GM18498 (cell line): ENCODE data around the gene SH3BP2.

ENCODE experiments used
- ATAC-seq: cut with Tn5 transposase; IDR thresholded peaks from one replicate; pipeline ENCODE4 v1.9.1; 2021; ENCODE audit warnings: mild to moderate bottlenecking, moderate library complexity; ENCODE audit not compliant: unreplicated experiment

The SH3BP2 gene

GRCh38 chr4:2800691-2801596, 8.1 kb downstream of the SH3BP2 start:
- peak; percentile 30 for ATAC-seq

DNA sequence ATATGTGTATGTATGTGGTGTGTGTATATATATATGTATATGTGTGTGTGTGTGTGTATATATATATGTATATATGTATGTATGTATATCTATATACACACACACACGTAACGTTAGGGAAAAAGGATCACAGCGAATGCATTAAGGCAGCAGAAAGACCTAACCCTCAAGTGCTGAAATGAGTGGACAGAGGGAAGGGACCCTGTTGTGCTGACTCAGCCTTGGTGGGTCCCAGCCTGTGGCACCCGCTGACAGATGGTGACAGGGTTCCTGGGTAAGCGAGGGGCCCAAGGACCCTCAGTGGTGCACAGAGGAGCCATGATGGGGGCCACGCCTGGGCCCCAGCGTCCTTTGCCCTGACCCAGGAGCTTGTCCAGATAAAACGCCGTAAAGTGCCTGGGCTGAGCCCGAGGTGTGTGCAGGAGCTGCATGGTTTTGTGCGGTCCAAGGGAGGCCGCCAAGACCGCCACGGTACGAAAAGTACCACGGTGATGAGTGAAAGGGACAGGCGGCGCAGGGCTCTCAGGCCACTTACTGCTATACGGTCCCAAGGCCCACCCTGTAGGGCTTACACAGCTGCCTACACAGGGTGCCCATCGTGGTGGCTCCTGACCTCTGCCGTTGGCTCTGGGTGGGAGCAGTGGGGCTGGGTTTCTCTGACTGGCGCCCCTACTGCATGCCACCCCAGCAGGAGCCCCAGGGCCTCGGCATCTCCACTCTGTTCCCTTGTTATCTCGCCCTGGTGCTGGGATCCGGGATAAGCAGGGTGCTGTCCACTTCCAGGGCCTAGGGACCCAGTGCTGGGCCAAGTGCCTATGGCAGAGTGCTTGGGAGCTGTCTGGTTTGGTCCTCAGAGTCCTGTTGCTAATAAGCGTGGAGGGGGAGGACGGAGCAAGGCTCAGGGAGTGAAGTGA, 10.0 kb downstream of the SH3BP2 start:
- no peak for ATAC-seq

DNA sequence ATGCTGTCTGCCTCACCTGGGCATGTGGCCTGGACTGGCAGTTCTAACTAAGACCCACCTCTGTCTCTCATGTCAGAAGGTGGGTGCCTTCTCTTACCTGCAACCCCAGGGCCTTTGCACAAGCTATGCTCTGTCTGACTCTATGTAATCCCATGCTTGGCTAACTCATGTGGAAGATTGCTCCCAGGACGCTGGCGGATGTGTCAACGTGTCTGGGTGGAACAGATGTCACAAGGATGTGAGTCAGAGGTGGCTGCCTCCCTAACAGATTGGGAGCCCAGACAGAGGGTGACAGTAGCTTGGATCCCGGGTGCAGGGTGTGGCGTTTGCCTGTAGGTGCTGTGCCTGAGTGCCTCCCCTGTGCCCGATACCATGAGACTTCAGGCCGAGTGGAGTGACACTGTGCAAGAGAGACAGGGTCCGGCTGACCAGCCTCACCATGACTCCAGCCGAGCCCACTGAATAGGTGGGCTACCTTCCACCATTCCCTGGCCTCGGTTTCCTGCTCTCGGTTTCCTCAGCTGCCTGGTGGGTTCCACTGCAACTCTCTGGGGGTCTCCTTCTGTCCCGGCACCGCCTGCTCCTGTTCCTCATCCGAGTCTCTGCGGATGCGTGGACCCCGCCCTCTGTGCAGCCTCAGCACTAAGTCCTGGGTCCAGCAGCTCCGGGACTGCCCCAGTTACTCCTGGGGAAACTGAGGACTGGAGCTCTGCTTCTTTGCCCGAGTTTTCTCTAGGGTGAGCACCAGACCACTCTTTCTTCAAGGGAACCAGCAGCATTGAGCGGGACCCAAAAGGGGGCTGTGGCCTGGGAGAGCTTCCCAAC, 11.0 kb downstream of the SH3BP2 start:
- no peak for ATAC-seq

DNA sequence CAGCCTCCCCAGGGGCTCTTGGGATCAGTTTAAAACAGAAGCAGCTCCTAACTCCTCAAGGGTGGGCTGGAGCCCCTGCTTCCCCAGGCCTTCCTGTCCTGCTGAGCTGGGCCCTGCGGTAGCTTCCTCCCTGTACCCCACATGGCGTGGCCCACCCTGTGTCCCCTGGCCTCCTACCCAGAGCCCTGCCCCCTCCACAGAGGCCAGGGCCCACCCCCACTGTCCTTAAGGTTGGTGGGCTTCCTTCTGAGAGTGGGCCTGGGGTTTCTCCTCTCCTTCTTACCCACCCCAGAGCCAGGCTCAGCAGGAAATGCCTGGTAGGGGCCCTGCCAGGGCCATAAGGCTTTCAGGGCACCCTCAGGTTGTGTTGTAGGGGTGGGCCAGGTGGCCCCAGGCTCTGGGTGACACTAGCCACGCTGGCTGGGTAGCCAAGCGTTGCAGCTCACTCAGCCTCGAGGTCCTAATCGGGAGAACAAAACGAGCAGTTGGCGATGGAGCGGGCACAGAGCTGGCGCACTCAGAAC, 11.6 kb downstream of the SH3BP2 start:
- ATAC-seq, result no peak

- no peak for ATAC-seq
Measured at GRCh38 chr4:2804973-2805501, 12.2 kb downstream of the SH3BP2 start.

DNA sequence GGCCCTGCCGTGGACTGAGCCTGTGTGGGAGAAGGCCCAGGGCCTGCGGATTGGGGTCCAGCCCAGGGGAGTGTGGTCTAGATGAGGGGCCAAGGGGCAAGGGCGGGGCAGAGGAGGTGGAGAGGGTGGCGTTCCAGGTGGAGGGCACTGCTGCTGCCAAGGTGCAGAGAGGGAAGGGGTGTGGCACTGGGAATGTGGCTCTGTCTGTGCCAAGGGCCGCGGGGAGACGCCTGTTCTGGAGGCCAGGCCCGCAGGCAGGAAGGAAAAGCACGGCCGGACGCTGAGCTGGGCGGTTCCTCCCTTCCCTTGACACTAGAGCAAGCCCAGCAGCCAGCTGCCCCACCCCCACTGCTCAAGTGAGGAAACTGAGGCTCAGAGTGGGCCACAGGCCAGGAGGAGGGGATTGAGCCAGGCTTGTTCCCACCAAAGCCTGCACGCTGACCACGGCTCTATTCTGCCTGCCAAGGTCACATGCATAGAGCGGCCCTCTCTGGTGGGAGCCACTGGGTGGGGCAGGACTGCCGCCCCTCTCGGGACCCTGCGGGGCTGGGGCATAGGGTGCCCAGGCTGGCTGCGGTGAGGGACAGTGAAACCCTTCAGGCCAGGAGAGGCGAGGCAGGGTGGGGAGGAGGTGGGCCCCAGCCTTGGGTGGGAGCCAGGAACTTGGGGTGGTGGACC, 13.0 kb downstream of the SH3BP2 start:
- no peak for ATAC-seq

DNA sequence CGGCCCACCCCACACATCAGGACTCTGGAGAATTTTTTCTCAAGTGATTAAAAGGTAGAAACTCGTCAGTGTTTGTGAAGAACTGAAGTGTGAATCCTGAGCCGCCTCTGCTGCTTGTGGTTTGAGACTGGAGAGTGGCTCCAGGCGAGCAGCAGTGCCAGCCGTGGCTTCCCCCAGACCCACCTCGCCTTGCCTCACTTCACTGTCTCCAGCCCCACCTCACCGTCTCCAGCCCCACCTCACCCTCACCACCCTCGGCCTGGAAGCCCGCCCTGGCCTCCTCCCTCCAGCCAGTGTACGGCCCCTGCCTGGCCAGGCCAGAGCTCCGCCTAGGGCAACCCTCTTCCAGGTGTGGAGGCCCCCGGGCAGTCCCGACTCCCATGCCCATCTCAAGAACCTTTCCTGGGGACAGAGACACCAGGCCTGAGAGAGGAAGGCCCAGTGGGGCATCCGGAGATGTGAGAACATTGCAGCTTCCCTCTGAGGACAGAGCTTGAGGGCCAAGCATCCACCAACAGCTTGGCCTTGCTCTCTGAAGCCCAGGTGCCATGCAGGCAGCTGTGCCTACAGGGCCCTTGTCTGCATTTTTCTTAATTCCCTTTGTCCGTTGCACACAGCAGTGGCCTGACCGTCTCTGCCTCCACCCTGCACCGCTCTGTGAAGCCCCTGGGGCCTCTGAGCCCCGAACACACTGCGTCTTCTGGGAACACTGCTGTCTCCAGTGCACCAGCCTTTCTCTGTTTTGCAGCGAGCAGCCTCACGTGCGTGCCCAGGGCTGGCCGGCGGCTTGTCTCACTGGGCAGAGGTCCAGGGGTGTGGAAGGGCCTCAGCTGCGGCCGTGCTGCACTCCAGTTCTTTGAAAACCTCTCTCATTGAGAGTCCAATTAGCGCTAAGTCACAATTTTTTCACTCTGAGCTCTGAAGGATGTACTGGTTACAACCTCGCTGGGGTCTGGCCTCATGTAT, 13.8 kb downstream of the SH3BP2 start:
- no peak for ATAC-seq

- ATAC-seq, result no peak
Measured at GRCh38 chr4:2807571-2807970, 14.7 kb downstream of the SH3BP2 start.

DNA sequence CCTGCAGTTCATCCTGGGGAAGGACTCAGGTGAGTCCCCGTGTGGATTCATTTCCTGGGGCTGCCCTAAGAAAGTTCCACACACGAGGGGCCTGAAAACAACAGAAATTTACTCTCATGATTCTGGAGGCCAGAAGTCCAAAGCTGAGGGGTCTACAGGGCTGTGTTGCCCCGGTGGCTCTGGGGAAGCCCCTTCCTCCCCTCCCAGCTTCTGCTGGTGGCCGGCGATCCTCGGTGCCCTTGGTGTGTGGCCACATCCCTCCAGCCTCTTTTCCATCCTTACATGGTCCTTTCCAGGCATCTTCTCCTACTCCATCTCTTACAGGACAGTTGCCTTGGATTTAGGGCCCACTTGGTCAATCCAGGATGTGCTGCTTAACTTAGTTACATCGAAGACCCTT, 15.1 kb downstream of the SH3BP2 start:
- ATAC-seq, result no peak

DNA sequence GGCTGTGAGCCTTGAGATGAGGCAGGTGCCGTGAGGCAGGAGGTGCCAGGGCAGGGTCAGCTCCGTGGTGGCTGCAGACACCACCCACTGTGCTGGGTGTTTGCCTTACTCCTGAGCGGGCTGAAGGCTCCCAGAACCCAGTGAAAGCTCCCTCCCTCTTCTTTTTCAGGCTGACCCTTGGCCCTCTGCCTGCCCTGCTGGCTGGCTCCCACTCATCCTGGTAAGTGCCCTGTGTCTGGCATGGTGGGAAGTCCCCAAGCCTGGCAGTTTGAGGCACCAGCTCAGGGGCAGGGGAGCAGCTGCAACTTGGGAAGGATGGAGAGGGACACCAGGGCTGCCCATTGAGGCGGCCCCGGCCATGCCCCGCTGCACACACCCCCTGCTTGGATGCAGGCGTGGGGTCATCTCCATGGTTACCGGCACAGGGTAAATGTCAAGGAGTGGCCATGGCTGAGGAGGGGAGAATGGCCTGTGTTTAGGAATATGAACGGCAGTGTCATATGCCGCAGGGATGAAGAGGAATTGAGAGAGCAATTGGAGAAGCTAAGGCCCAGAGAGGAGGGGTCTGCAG, 16.8 kb downstream of the SH3BP2 start:
- no peak for ATAC-seq

GRCh38 chr4:2810388-2810787, 17.5 kb downstream of the SH3BP2 start:
- ATAC-seq, result no peak

DNA sequence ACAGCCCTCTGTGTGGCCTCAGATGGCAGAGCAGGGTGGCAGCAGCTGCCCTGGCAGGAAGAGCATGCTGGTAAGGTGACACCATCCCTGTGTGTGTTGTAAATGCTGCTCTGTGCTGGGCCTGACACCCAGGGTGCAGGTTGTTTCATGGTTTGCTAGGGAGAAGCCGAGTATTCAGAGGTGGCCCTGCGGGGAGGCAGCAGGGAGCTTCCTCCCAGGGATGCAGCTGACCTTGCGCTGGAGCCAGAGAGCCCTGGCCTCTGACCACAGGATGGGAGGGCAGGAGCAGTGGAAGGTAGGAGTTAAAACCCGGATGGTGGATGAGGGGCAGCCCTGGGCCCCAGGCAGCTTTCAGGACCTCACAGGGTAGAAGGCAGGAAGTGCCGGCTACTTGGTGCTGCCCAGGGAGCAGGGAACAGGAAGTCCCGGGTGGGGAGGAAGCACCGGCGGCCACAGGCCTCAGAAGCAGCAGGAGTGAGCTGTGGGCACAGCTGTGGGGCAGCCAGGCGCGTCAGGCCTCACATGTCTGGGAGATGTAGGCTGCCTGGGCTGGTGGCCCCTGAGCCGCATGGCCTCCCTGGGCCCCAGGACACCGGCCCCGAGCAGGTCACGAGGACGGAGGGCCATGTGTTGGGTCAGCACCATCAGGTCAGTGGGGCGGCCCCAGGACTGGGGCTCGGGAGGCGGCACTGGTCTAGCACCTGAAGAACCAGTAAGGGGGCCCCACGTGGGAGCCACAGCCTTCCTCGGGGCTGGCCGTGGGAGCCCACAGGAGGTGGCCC, 19.1 kb downstream of the SH3BP2 start:
- peak; percentile 60 for ATAC-seq

DNA sequence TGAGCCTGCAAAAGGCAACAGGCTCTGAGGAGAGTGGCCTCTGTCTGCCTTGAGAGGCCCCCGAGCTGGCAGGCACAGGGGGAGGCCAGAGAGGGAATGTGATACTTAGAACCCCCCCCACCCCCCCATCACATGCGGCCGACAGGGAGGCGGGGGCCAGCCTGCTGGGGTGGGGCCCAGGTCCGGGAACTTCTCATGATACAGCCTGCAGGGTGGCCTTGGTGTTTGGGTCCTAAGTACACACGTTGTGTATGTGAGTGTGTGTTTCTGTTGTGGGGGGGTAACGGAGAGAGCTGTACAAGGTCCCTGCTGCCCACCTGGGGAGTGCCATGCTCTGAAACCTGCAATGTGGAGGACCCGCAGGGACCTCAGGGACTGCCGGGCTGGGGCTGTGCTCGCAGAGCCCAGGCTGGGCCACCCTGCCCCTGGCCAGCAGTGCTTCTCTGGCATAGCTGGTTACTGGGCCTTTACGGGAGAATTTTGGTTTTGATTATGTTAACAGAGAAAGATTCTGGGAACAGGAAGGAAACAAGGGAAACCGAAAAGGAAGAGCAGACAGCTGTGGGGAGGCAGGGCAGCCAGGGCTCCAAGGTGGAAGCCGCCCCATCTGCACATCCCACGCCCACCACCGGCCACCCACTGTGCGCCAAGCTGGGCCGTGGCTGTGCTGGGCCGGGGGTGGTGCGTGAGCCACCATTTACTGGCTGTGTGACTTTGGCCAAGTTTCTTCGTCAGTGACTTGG, 19.9 kb downstream of the SH3BP2 start:
- ATAC-seq, result no peak

GRCh38 chr4:2813446-2814405, 20.8 kb downstream of the SH3BP2 start:
- ATAC-seq, result no peak

DNA sequence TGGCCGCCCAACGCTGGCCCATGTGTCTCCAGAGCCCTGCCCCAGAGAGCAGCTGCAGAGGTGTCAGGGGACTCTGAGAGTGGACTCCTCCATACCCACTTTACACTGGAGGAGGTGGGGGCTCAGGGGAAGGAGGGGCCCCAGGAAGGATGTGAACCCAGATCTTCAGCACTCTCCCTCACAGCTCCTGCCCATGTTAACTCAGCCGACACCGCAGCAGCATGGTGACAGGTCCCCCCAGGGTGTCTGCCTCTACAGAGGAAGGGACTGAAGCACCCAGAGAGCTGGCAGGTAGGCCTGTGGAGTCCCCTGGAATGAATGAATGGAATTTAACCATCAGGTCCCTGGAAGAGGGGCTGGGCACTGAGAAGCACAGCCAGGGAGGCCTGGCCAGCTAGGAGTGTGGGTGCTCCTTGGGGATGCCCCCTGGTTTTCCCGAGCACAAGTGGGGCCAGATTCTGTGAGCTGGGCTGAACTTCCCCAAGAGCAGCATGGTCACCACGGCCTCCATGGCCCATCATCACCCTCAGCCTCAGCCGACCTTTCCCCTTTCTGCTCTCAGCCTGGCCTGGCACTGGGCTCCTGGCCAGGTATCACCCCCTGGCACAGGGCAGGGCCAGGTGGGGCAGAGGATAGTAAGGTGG, 21.9 kb downstream of the SH3BP2 start:
- ATAC-seq, result no peak
